Measurements from ENCODE around the gene TRMT1.

- no peak for TF ChIP-seq CTCF (conservative IDR thresholded peaks at IDR 0.05)
- no peak for TF ChIP-seq ZFX (IDR thresholded peaks at IDR 0.05)
These were observed 52.4 kb downstream of the TRMT1 start for GRCh38 chr19:13064092-13064489.

Data from C4-2B (cell line).